ENCODE data around the gene GAA. TPM values are rescaled to one million over a fixed set of nuclear protein-coding genes. Genes with fewer than 3 reads are reported as not detected.
"Not testable (repeated sequence)": the region's sequence is repeated elsewhere in the genome, so short reads cannot be mapped to it uniquely, and the experiment has no call there.

The GAA gene
- total RNA-seq, 1 donor from 2014 or later, result 91.6 TPM

DNA sequence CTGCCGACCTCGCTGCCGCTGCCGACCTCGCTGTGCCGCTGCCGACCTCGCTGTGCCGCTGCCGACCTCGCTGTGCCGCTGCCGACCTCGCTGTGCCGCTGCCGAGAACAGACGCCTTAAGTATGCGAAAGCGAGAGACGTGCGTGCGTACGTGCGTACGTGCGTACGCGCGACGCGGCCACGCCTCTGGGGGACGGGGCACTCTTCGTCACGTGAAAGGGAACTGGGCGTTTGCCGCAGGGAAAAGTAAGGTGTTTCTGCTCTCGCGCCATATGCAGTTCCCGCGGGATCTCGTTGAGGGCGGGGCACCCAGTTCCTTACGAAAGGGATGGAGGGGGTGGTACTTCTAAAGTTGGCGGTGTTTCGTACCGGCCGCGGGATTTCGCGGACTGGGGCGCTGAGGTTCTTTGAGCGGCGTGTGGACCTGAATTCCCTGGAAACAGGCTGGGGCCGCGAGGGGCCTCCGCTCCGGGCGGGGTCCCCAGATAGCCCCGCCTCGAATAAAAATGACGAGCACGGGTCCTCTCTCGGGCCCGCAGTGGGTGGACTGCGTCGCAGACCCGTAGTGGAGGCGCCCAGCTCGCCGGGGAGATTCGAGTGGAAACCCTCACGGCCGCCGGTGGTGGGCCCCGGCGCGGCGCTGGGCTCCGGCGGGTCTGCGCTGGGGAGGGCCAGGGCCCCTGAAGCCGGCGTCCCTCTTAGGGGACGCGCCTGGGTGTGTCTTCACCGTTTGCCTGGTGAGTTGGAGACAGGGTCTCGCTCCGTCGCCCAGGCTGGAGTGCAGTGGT, 45.8 kb downstream of the GAA start, which contains the start of gene EIF4A3:
Gene EIF4A3, minus strand, starts transcription at position 94 of the 788 bp plus-strand sequence. CDS start 167 bp downstream, outside the sequence.
- Histone ChIP-seq H3K27ac (peak within 1 kb of the TSS; percentile 83 to 92), H3K27me3 (no peaks in the 10 kb centered on the region), H3K36me3 (peaks cover 19% of the 10 kb centered on the region in 2 donors), H3K4me1 (peaks cover 0 to 16% of the 10 kb centered on the region in 2 donors), H3K9me3 (no peaks in the 10 kb centered on the region), H3K4me3 (peak within 1 kb of the TSS; percentile 95 to 99)
- intact Hi-C loops (cut with DNase I), result loop anchor here (1.0 to 5.0 kb wide), 6 partner anchors 46 to 270 kb away; partner anchors contain the start of genes ENDOV, GAA, RNF213 and SGSH
- DNase-seq (ENCODE audit: low spot score in 2 of 2), result peak; percentile 94 to 99
- TF ChIP-seq, protein P1, sequence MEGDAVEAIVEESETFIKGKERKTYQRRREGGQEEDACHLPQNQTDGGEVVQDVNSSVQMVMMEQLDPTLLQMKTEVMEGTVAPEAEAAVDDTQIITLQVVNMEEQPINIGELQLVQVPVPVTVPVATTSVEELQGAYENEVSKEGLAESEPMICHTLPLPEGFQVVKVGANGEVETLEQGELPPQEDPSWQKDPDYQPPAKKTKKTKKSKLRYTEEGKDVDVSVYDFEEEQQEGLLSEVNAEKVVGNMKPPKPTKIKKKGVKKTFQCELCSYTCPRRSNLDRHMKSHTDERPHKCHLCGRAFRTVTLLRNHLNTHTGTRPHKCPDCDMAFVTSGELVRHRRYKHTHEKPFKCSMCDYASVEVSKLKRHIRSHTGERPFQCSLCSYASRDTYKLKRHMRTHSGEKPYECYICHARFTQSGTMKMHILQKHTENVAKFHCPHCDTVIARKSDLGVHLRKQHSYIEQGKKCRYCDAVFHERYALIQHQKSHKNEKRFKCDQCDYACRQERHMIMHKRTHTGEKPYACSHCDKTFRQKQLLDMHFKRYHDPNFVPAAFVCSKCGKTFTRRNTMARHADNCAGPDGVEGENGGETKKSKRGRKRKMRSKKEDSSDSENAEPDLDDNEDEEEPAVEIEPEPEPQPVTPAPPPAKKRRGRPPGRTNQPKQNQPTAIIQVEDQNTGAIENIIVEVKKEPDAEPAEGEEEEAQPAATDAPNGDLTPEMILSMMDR (IDR thresholded peaks at IDR 0.05), result no peak

DNA sequence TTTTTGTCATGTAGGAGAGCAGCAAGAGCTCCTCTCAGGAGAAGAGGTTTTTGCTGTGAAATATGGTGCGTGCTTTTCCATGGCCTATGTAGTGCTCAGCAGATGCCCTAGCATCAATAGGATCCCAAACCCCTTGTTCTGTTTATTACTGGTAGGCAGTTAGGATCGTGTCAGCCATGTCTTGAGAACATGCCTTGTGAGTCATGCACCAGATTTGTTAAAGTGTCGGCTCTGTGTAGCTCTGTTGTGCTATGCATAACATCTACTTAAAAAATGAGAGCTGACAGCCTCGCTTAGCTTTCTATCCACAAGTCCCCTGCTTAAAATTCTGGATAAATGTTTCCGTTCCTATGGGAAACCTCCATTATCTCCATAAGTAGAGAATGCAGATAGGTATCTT, 50.0 kb downstream of the GAA start:
- no peak overlapping the region for H3K4me3 ChIP-seq
- intact Hi-C loops (cut with DNase I), result no loop called here
- no peak overlapping the region for H3K27ac ChIP-seq
- no peaks in the 10 kb centered on the region for H3K9me3 ChIP-seq
- no peaks in the 10 kb centered on the region for H3K27me3 ChIP-seq
- peaks cover 0 to 5% of the 10 kb centered on the region in 2 donors for H3K4me1 ChIP-seq
- no peaks in the 10 kb centered on the region for H3K36me3 ChIP-seq
- no peak for DNase-seq (ENCODE audit: low spot score in 2 of 2)
- TF ChIP-seq, protein P1 (IDR thresholded peaks at IDR 0.05), result no peak

DNA sequence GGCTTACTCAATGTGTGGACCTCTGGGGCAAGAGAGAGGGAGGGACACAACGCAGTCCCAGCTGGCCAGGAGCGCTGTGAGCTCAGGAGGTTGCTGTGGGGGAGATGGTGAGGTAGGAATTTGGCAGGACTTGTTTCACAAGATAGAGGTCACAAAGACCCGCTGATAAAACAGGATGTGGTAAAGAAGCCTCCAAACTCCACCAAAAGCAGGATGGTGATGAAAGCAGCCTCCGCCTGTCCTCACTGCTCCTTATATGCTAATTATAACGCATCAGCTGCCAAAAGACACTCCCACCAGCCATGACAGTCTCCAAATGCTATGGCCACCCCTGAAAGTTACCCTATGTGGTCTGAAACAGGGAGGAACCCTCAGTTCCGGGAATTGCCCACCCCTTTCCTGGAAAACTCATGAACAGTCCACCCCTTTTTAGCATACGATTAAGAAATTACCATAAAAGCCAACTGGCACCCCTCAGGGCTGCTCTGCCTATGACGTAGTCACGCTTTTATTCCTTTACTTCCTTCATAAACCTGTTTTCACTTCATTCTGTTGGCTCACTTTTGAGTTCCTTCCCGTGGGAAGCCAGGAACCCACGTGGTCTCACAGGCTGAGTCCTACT, 50.8 kb downstream of the GAA start:
- Histone ChIP-seq H3K27me3 (no peaks in the 10 kb centered on the region), H3K4me1 (peaks cover 0 to 5% of the 10 kb centered on the region in 2 donors), H3K27ac (no peak overlapping the region), H3K9me3 (no peaks in the 10 kb centered on the region), H3K4me3 (no peak overlapping the region), H3K36me3 (no peaks in the 10 kb centered on the region)
- intact Hi-C loops (cut with DNase I), result no loop called here
- TF ChIP-seq, protein P1 (IDR thresholded peaks at IDR 0.05), result no peak
- no peak for DNase-seq (ENCODE audit: low spot score in 2 of 2)

DNA sequence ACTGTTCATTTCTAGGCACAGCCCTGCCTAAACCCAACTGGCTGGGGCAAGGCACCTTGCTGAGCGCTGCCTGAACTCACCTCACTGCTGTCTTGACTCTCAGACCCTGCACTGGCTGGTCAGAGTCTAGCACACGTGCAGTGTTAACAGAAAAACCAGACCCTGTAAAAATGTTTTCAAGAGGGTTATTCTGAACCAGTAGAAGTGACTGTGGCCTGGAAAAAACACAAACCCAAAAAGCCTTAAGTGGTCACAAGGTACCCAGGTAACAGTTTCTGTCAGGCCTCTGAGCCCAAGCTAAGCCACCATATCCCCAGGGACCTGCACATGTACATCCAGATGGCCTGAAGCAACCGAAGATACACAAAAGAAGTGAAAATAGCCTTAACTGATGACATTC, 51.6 kb downstream of the GAA start:
- intact Hi-C loops (cut with DNase I), result no loop called here
- TF ChIP-seq, protein P1 (IDR thresholded peaks at IDR 0.05), result no peak
- Histone ChIP-seq H3K9me3 (no peaks in the 10 kb centered on the region), H3K27ac (no peak overlapping the region), H3K4me3 (no peak overlapping the region), H3K27me3 (no peaks in the 10 kb centered on the region), H3K36me3 (no peaks in the 10 kb centered on the region), H3K4me1 (peaks cover 0 to 3% of the 10 kb centered on the region in 2 donors)
- DNase-seq (ENCODE audit: low spot score in 2 of 2), result no peak

DNA sequence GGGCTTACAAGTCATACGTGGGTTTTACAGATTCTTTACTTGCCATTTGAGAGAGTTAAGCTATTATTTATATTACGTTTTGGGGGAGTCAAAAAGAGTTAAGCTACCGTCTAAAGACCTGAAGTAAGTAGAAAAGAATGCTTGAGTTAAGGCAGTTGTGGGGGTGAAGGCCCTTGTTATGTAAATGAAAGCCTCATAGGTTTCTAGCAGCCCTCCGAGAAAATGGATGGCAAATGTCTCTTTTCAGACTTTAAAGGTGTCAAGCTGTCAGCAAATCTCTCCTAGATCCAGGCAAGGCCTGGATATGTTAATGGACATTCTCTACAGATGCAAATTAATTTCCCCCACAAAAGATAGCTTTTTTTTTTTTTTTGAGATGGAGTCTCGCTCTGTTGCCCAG, 52.8 kb downstream of the GAA start:
- no peak overlapping the region for H3K4me3 ChIP-seq
- intact Hi-C loops (cut with DNase I), result no loop called here
- no peaks in the 10 kb centered on the region for H3K27me3 ChIP-seq
- no peaks in the 10 kb centered on the region for H3K36me3 ChIP-seq
- H3K27ac ChIP-seq, result no peak overlapping the region
- H3K4me1 ChIP-seq, result no peaks in the 10 kb centered on the region
- TF ChIP-seq, protein P1 (IDR thresholded peaks at IDR 0.05), result no peak
- no peaks in the 10 kb centered on the region for H3K9me3 ChIP-seq
- no peak for DNase-seq (ENCODE audit: low spot score in 2 of 2)

DNA sequence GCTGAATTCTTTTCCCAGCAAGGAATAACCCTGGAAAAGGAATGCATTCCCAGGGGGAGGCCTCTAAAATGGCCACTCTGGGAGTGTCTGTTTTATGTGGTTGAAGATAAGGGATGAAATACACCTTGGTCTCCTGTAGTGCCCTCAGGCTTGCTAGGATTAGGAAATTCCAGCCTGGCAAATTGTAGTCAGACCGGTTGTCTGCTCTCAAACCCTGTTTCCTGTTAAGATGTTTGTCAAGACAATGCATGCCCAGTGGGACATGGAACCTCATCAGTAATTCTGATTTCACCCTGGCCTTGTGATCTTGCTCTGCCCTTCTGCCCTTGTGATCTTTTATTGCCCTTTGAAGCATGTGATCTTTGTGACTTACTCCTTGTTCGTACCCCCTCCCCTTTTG, 54.2 kb downstream of the GAA start:
- H3K4me3 ChIP-seq; H3K4me1 ChIP-seq; H3K36me3 ChIP-seq; DNase-seq (ENCODE audit: low spot score in 2 of 2); H3K27ac ChIP-seq; intact Hi-C loops (cut with DNase I); H3K9me3 ChIP-seq; H3K27me3 ChIP-seq: not testable (repeated sequence)
